ENCODE measurements around the gene OR12D2.
"Not testable (repeated sequence)": the region's sequence is repeated elsewhere in the genome, so short reads cannot be mapped to it uniquely, and the experiment has no call there.

The OR12D2 gene

GRCh38 chr6:29395331-29395730 lies at the start of gene OR12D2:
TSS of gene OR12D2 (plus strand) at chr6:29395631. CDS start at chr6:29396700, 1,069 bp downstream.
- no peak for DNase-seq

GRCh38 chr6:29349348-29349747 lies 46.1 kb upstream of the OR12D2 start:
- not testable (repeated sequence) for DNase-seq

- DNase-seq: no peak
These were observed 40.5 kb upstream of the OR12D2 start for GRCh38 chr6:29354980-29355379.

- no peak for DNase-seq
These were observed 39.8 kb upstream of the OR12D2 start for GRCh38 chr6:29355603-29356002.

- DNase-seq: no peak
These were observed 26.7 kb upstream of the OR12D2 start, which contains the start of gene OR5V1 for GRCh38 chr6:29368765-29369164. TSS of gene OR5V1 (minus strand) at chr6:29368865. CDS start at chr6:29356195, 12,670 bp downstream.

GRCh38 chr6:29375191-29375590 lies 20.2 kb upstream of the OR12D2 start, which contains the start of gene OR12D3:
TSS of gene OR12D3 (minus strand) at chr6:29375291. CDS start at chr6:29375287, 4 bp downstream.
- DNase-seq: no peak

GRCh38 chr6:29376003-29376402 lies 19.4 kb upstream of the OR12D2 start:
- DNase-seq: no peak

GRCh38 chr6:29388533-29388932 lies 6.9 kb upstream of the OR12D2 start:
- no peak for DNase-seq

GRCh38 chr6:29399525-29399924 lies 4.1 kb downstream of the OR12D2 start:
- DNase-seq: no peak

GRCh38 chr6:29403801-29404200 lies 8.4 kb downstream of the OR12D2 start:
- no peak for DNase-seq

- DNase-seq: no peak
These were observed 19.2 kb downstream of the OR12D2 start, which contains the start of gene OR12D1 for GRCh38 chr6:29414588-29414987. TSS of gene OR12D1 (plus strand) at chr6:29414928.

GRCh38 chr6:29419516-29419915 lies 24.1 kb downstream of the OR12D2 start:
- no peak for DNase-seq

GRCh38 chr6:29424168-29424567 lies 28.7 kb downstream of the OR12D2 start:
- no peak for DNase-seq

- no peak for DNase-seq
These were observed 29.1 kb downstream of the OR12D2 start for GRCh38 chr6:29424575-29424974.

- DNase-seq: no peak
These were observed 29.6 kb downstream of the OR12D2 start for GRCh38 chr6:29425075-29425474.

GRCh38 chr6:29426654-29427053 lies 31.2 kb downstream of the OR12D2 start:
- no peak for DNase-seq

GRCh38 chr6:29436730-29437129 lies 41.3 kb downstream of the OR12D2 start:
- not testable (repeated sequence) for DNase-seq

GRCh38 chr6:29439006-29439405 lies 43.6 kb downstream of the OR12D2 start, which contains the start of gene OR10C1:
TSS of gene OR10C1 (plus strand) at chr6:29439306. CDS start at chr6:29440016, 710 bp downstream.
- DNase-seq: no peak

- no peak for DNase-seq
These were observed 47.3 kb downstream of the OR12D2 start for GRCh38 chr6:29442719-29443118.

GRCh38 chr6:29444031-29444430 lies 48.6 kb downstream of the OR12D2 start:
- not testable (repeated sequence) for DNase-seq

All from fibroblast of skin of right quadriceps (primary cell).